G401.6 (cell line): Measurements from ENCODE around the gene PHF2.
"Not testable (repeated sequence)": the region's sequence is repeated elsewhere in the genome, so short reads cannot be mapped to it uniquely, and the experiment has no call there.

Source experiments
- FAIRE-seq: peaks from 2 replicates; lab custom pipeline; 2012; peaks lifted over from hg19 to GRCh38; lab: Jason Lieb, UNC

PHF2 gene

DNA sequence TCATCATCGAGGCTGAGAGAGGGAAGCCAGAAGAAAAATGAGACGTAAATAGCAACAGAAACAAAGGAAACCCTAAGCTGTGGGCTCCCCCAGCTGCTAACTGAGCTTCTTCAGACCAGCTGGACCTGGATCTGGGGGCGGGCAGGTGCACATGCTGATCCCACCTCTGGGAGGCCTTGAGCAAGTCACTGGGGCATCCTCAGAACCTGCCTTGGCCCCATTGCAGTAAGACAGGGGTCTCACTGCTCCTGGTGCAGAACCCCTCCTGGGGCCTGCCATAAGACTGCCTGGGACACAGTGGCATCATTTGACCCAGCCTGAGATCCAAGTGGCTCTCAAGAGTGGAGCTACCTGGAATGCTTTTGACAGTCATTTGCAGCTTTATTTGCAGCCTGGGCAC, 77.4 kb downstream of the PHF2 start:
- FAIRE-seq, result no peak

- FAIRE-seq, result no peak
These were observed 78.1 kb downstream of the PHF2 start for GRCh38 chr9:93654351-93654961.

- FAIRE-seq, result no peak
These were observed 79.4 kb downstream of the PHF2 start for GRCh38 chr9:93655621-93656425.

DNA sequence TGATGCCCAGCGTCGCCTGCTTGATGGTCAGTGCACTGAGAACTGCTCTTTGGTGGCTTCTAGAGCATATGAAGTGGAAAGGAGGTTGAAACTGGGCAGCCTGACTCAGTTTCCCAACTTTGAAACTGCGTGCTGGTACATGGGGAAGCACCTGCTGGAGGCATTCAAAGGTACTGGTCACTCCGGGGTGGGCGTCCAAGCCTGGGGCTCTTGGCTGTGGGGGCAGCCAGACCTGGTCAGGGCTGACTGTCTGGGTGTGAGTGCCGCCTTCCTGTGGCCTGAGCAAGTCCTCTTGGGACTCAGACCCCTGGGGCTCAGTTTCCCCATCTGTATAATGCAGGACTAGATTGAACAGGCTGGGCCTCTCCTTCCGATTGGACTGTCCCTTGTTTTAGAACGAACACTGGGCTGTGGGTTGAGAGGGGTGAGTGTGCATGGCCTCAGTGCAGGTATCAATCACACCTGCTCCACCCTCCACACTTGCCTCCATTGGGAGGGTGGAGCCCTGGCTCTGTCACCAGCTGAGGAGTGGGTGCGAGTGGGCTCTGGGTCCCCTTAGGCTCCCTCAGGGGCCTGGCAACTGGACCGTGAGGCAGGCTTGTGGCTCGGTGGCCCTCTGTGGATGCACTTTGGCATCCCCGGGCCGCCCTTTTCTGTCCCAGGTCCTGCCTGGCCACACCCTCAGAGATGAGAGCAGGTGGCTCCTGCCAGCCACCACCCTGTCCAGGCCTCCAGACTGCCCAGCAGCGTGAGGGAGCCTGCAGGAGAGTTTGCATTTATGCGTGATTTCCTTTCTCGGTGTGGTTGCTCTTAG, 80.2 kb downstream of the PHF2 start:
- no peak for FAIRE-seq

- FAIRE-seq, result no peak
These were observed 81.1 kb downstream of the PHF2 start for GRCh38 chr9:93657331-93658111.

DNA sequence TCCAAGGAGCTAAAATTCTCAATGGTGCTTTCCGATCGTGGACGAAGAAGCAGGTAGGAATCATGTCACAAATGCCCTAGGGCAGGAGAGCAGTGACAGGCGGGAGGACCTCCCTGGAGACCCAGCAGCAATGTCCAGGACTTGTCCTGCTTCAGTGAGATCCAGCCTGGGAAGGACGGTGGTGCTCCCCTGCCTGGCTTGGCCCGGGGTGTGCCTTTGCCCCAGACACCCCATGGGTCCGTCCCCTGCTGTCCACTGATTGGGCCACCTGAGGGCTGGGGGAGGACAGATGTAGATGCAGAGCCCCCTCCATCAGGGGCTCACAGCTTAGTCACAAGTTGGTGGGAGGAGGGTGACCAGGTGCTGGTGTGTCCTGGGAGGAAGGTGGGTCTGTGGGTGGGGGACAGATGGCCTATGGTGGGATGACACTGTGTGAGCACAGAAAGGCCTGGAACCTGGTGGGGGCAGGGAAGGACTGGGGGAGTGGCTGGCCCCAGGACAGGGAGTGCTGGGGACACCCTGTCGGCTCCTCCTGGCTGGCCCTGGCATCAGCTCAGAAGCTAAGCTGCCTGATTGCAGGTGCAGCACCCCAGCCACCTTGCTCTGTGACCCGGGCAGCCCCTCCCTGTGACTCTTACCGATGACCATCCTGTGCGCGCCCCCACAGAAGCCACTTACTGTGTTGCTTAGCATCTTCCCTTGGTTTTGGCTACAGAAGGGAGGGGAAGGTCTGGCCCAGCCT, 82.0 kb downstream of the PHF2 start:
- FAIRE-seq, result no peak

- FAIRE-seq, result no peak
These were observed 82.9 kb downstream of the PHF2 start for GRCh38 chr9:93659044-93659836.

GRCh38 chr9:93659837-93660177, 83.4 kb downstream of the PHF2 start:
- FAIRE-seq, result no peak

- FAIRE-seq, result no peak
These were observed 84.1 kb downstream of the PHF2 start for GRCh38 chr9:93660352-93661046.

GRCh38 chr9:93661591-93661990, 85.2 kb downstream of the PHF2 start:
- FAIRE-seq, result no peak

GRCh38 chr9:93662016-93662638, 85.7 kb downstream of the PHF2 start:
- no peak for FAIRE-seq

GRCh38 chr9:93662952-93663572, 86.7 kb downstream of the PHF2 start:
- no peak for FAIRE-seq

DNA sequence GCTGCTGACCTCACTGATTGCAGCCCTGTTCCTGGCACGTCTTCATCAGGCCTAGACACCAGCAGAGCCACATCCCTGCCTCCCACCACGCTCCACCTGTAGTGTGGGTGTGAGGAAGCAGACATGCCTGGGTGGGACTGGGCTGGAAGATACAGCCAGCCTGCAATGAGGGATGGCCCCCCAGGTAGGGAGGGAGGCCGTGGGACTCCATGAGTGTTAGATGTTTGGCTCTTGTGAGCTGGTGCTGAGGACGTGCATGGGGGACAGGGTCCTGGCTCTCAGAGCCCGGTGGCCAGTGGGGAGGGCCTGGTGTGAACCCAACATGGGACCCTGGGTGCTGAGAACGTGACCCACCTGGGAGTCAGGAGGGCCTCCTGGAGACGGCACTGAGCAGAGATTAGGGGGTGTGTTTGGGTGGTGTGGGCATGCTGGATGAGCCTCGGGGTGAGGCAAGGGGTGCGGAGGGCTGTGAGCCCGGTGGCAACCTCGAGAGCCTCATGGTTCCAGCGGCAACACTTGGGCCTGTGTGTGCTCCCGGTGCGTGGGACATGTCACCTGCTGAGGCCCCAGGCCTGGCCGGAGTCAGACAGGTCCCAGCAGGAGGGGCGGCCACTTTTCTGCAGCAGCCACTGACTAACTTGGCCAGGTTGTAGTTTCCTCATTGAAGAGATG, 87.6 kb downstream of the PHF2 start:
- FAIRE-seq, result no peak

DNA sequence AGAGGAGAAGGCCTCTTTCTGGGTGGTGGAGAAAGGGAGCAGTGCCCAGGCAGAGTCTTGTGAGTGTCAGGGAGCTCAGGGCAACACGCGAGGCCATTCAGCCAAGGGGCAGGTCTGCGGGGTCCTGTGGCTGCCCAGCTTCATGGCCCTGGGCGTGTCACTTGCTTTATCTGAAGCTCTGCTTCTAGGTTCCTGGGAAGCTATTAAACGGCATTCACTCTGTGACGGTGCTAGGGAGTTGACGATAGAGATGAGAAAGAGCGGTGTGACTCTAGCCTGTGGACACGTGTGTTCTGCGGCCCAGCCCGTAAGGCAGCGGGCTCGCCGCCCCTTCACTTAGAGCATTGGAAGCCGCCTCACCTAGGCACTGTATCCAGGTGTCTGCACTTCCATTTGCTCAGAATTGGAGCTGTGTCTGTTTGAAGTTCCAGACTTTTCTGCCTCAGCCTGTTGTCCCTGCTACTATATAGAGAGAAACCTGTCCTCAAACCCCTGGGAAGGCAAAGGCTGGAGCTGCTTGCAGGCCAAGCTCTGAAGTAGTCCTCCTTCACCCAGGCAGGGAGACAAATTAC, 88.3 kb downstream of the PHF2 start:
- FAIRE-seq, result no peak

GRCh38 chr9:93665128-93665636, 88.8 kb downstream of the PHF2 start:
- FAIRE-seq, result no peak

DNA sequence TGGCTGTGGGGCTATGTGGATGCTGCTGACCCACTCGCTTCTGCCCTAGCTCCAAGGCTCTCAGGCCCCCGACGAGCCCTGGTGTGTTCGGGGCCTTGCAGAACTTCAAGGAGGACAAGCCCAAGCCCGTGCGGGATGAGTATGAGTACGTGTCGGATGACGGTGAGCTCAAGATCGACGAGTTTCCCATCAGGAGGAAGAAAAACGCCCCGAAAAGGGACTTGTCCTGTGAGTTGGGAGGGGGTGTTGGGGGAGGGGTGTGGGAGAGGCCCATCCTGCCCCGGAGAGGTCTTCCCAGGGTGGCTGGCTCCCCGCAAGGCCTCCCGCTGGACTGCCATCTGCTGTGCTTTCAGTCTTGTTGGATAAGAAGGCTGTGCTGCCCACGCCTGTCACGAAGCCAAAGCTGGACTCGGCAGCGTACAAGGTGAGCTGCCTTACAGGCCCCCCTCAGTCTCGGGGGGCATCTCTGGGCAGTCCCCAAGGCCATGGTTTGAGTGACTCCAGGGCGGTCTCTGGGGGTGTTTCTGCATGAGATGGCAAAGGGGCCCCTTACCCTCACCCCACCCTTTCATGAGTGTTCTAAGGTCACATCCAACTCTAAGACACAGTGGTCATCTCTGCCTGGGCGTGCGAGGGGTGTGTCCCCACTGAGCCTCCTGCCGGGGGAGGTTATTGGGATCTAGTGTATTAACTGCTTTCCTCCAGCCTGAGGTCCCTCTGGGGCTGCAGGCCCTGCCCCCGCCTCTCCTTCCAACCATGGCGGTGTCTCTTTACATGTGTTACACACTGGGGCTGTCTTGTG, 89.5 kb downstream of the PHF2 start:
- no peak for FAIRE-seq

DNA sequence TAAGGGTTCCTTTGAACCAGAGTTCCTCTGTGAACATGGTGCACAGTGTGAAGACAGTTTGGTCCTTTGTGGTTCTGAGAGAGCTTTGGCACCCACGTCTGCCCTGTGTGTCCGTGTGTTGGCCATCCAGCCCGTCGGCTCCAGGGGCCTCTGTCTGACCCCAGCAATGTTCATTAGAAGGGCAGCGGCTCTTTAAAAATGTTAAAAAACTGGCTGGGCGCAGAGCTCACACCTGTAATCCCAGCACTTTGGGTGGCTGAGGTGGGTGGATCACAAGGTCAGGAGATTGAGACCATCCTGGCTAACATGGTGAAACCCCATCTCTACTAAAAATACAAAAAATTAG, 90.0 kb downstream of the PHF2 start:
- FAIRE-seq, result not testable (repeated sequence)
